HCT116 (cell line): ENCODE measurements around the gene TSC22D4. TPM values are rescaled to one million over a fixed set of nuclear protein-coding genes. Genes with fewer than 3 reads are reported as not detected.

Experiments used
- ATAC-seq: fragments of 200-7000 bp; cut with Tn5 transposase; 2 replicates; pipeline ENCODE4 v1.9.1; 2020; ENCODE audit warnings: mild to moderate bottlenecking, moderate library complexity
- BruUV-seq: library from RNA; stranded (reverse); fragments of 400-500 nt; replicated peaks from 2 replicates; lab custom pipeline; 2021; lab: Mats Ljungman, UMichigan
- CTCF ChIA-PET: fragments of 300-600 bp; sonication (Branson Sonifier 250); formaldehyde crosslinking; loops from one replicate; lab custom pipeline; 2021; ENCODE audit warnings: antibody characterized with exemption; lab: Charles Lee
- POLR2A ChIA-PET: fragments of 300-600, 350-600 bp; sonication (Branson Sonifier 250); formaldehyde crosslinking; loops from one replicate; lab custom pipeline; 2021; ENCODE audit warnings: antibody characterized with exemption; lab: Charles Lee
- RAD21 ChIA-PET, 2 experiments: fragments of 300-600 bp; sonication (Branson Sonifier 250); formaldehyde crosslinking; loops; one replicate each; lab custom pipeline; 2023; ENCODE audit warnings: low total read pairs in 2 of 2; ENCODE audit not compliant: uncharacterized antibody in 2 of 2, unreplicated experiment in 2 of 2, low non-redundant PET in 1 of 2; lab: Charles Lee
- DNase-seq: peaks from one replicate; pipeline ENCODE4 v3.0.0-alpha.2; 2010; ENCODE audit warnings: low read depth, low spot score
- H2AFZ ChIP-seq: fragments of 200-600 bp; shearing (Covaris generic), sonication (generic); 2 replicates; pipeline ENCODE4 v1.6.1; 2017; ENCODE audit warnings: low read depth, mixed run types, mixed read lengths, antibody characterized with exemption, low read length; ENCODE audit not compliant: poor library complexity, severe bottlenecking
- H3K27ac ChIP-seq: 2 replicates; pipeline ENCODE4 v1.5.1; 2012; ENCODE audit warnings: low read depth, low read length
- H3K27me3 ChIP-seq: fragments of 200-600 bp; sonication (generic); 2 replicates; pipeline ENCODE4 v1.6.1; 2016; ENCODE audit warnings: mixed run types, low read length, mixed read lengths; ENCODE audit not compliant: insufficient read depth
- H3K36me3 ChIP-seq, 2 experiments: fragments of 200-500 bp in 1 of 2; fragments of 200-600 bp in 1 of 2; sonication (Bioruptor generic) in 1 of 2; sonication (generic) in 1 of 2; 2 replicates each; pipeline versions ENCODE4 v1.5.1 to v1.6.1; 2014 to 2016; ENCODE audit warnings: low read length in 2 of 2, inconsistent platforms in 1 of 2, mixed read lengths in 1 of 2, mixed run types in 1 of 2; ENCODE audit not compliant: insufficient read depth in 2 of 2, control insufficient read depth in 1 of 2
- H3K4me1 ChIP-seq, 2 experiments: fragments of 200-600 bp in 1 of 2; sonication (generic) in 1 of 2; 2 replicates each; pipeline versions ENCODE4 v1.5.1 to v1.6.1; 2012 to 2017; ENCODE audit warnings: low read length in 2 of 2, inconsistent platforms in 1 of 2, mild to moderate bottlenecking in 1 of 2, mixed read lengths in 1 of 2, mixed run types in 1 of 2, moderate library complexity in 1 of 2; ENCODE audit not compliant: insufficient read depth in 2 of 2, control insufficient read depth in 1 of 2
- H3K4me2 ChIP-seq: fragments of 200-600 bp; sonication (generic); 2 replicates; pipeline ENCODE4 v1.6.1; 2017; ENCODE audit warnings: mixed run types, low read length, mixed read lengths
- H3K4me3 ChIP-seq, 2 experiments: fragments of 200-600 bp in 1 of 2; sonication (generic) in 1 of 2; replicated peaks in 1 of 2; 2 replicates each; pipeline ENCODE4 v1.5.1; 2011 to 2016; ENCODE audit warnings: low read length in 2 of 2, control low read depth in 1 of 2, low read depth in 1 of 2, mild to moderate bottlenecking in 1 of 2, mixed read lengths in 1 of 2, mixed run types in 1 of 2
- H3K79me2 ChIP-seq: fragments of 200-600 bp; sonication (generic); 2 replicates; pipeline ENCODE4 v1.6.1; 2017; ENCODE audit warnings: mild to moderate bottlenecking, mixed run types, low read length, moderate library complexity, mixed read lengths; ENCODE audit not compliant: insufficient read depth
- H3K9ac ChIP-seq: fragments of 200-600 bp; sonication (generic); 2 replicates; pipeline ENCODE4 v1.6.1; 2016; ENCODE audit warnings: low read length, mixed read lengths
- H3K9me2 ChIP-seq: fragments of 200-600 bp; sonication (generic), shearing (Covaris generic); 2 replicates; pipeline ENCODE4 v1.6.1; 2017; ENCODE audit warnings: mixed run types, mild to moderate bottlenecking, moderate library complexity; ENCODE audit not compliant: insufficient read depth
- H3K9me3 ChIP-seq, 2 experiments: fragments of 200-500 bp in 1 of 2; fragments of 200-600 bp in 1 of 2; sonication (Bioruptor generic) in 1 of 2; sonication (generic) in 1 of 2; 2 replicates each; pipeline ENCODE4 v1.6.1; 2014 to 2017; ENCODE audit warnings: low read length in 2 of 2, mixed read lengths in 2 of 2, inconsistent platforms in 1 of 2, low read depth in 1 of 2, mild to moderate bottlenecking in 1 of 2, mixed run types in 1 of 2, moderate library complexity in 1 of 2; ENCODE audit not compliant: control insufficient read depth in 1 of 2, insufficient read depth in 1 of 2
- H4K20me1 ChIP-seq: fragments of 200-600 bp; sonication (generic), shearing (Covaris generic); 2 replicates; pipeline ENCODE4 v1.6.1; 2017; ENCODE audit warnings: mixed run types, mild to moderate bottlenecking, moderate library complexity; ENCODE audit not compliant: insufficient read depth
- ATF3 ChIP-seq: IDR thresholded peaks from 2 replicates; pipeline ENCODE4 v1.6.1; 2012
- CBX3 ChIP-seq: IDR thresholded peaks from 2 replicates; pipeline ENCODE4 v1.6.1; 2012; ENCODE audit warnings: low read depth
- CEBPB ChIP-seq: IDR thresholded peaks from 2 replicates; pipeline ENCODE4 v1.6.1; 2012; ENCODE audit warnings: low read depth
- CTCF ChIP-seq, 3 experiments: fragments of 200-600 bp in 1 of 3; sonication (generic) in 1 of 3; IDR thresholded peaks in 2 of 3; conservative IDR thresholded peaks in 1 of 3; 2 replicates each; pipeline ENCODE4 v1.5.1; 2012 to 2017; ENCODE audit warnings: low read depth in 2 of 3, low read length in 2 of 3, antibody characterized with exemption in 1 of 3, borderline replicate concordance in 1 of 3, control low read depth in 1 of 3, mild to moderate bottlenecking in 1 of 3, mixed read lengths in 1 of 3, mixed run types in 1 of 3, moderate library complexity in 1 of 3; ENCODE audit not compliant: insufficient read depth in 1 of 3
- EGR1 ChIP-seq: IDR thresholded peaks from 2 replicates; pipeline ENCODE4 v1.6.1; 2012; ENCODE audit warnings: low read depth
- ELF1 ChIP-seq: IDR thresholded peaks from 2 replicates; pipeline ENCODE4 v1.6.1; 2012; ENCODE audit warnings: low read depth, borderline replicate concordance
- EZH2 ChIP-seq: fragments of 200-600 bp; sonication (generic); IDR thresholded peaks from 2 replicates; pipeline ENCODE4 v1.6.1; 2017; ENCODE audit warnings: antibody characterized with exemption, mixed run types
- EZH2phosphoT487 ChIP-seq: fragments of 200-600 bp; IDR thresholded peaks from 2 replicates; pipeline ENCODE4 v1.6.1; 2018; ENCODE audit warnings: antibody characterized with exemption, borderline replicate concordance
- JUND ChIP-seq: IDR thresholded peaks from 2 replicates; pipeline ENCODE4 v1.6.1; 2012
- MAX ChIP-seq: IDR thresholded peaks from 2 replicates; pipeline ENCODE4 v1.6.1; 2012
- POLR2A ChIP-seq: IDR thresholded peaks from 2 replicates; pipeline ENCODE4 v1.7.0; 2011; ENCODE audit warnings: borderline replicate concordance; ENCODE audit not compliant: insufficient read depth, insufficient read length; ENCODE audit errors: extremely low read depth
- POLR2AphosphoS5 ChIP-seq: IDR thresholded peaks from 2 replicates; pipeline ENCODE4 v1.6.1; 2011; ENCODE audit warnings: mild to moderate bottlenecking, low read depth, low read length, moderate library complexity
- REST ChIP-seq: IDR thresholded peaks from 2 replicates; pipeline ENCODE4 v1.6.1; 2012; ENCODE audit warnings: low read depth
- SIN3A ChIP-seq: IDR thresholded peaks from 2 replicates; pipeline ENCODE4 v1.6.1; 2012; ENCODE audit warnings: low read depth
- SP1 ChIP-seq: IDR thresholded peaks from 2 replicates; pipeline ENCODE4 v1.6.1; 2012; ENCODE audit warnings: low read depth
- SRF ChIP-seq: IDR thresholded peaks from 2 replicates; pipeline ENCODE4 v1.6.1; 2012; ENCODE audit warnings: low read depth
- TCF7L2 ChIP-seq: IDR thresholded peaks from 2 replicates; pipeline ENCODE4 v1.7.0; 2011; ENCODE audit warnings: borderline replicate concordance, inconsistent platforms; ENCODE audit not compliant: insufficient read depth, insufficient read length; ENCODE audit errors: extremely low read depth
- YY1 ChIP-seq: IDR thresholded peaks from 2 replicates; pipeline ENCODE4 v1.6.1; 2011; ENCODE audit warnings: low read length, low read depth, moderate library complexity, mild to moderate bottlenecking; ENCODE audit not compliant: insufficient replicate concordance; ENCODE audit errors: extremely low read depth
- ZFX ChIP-seq: fragments of 450-650 bp; IDR thresholded peaks from 2 replicates; pipeline ENCODE4 v1.6.1; 2017
- ZNF274 ChIP-seq: fragments of 200-500 bp; sonication (Bioruptor generic); IDR thresholded peaks from 2 replicates; pipeline ENCODE4 v1.6.1; 2014; ENCODE audit warnings: mild to moderate bottlenecking, low read depth, low read length, inconsistent platforms
- intact Hi-C: fragments of 100-400 bp; cut with micrococcal nuclease; formaldehyde crosslinking; loops from 2 replicates; pipeline ENCODE4 v1.10.0; 2022
- total RNA-seq: library from RNA; stranded (reverse); gene quantifications from one replicate; pipeline ENCODE4 v1.2.1, GENCODE V29; 2021; ENCODE audit not compliant: unreplicated experiment

Gene TSC22D4
- total RNA-seq, 1 experiment from 2014 or later: 36.9 TPM

GRCh38 chr7:100432053-100432452, 47.0 kb downstream of the TSC22D4 start (continued):
- no peak for TF ChIP-seq POLR2AphosphoS5
- TF ChIP-seq ZFX: no peak
- TF ChIP-seq JUND: no peak
- no peak for TF ChIP-seq TCF7L2
- TF ChIP-seq CBX3: no peak
- no peak for TF ChIP-seq SP1
- TF ChIP-seq, all 23 proteins: peak for 0

- Histone ChIP-seq H3K4me3 (peak overlapping the region in 1 of 2 experiments; percentile 85; a peak in 2 of 4 replicates), H3K9me3 (no peaks in the 10 kb centered on the region), H2AFZ (no peak overlapping the region), H4K20me1 (no peaks in the 10 kb centered on the region), H3K9ac (peak overlapping the region; percentile 89; the same call in 1 of the 2 replicates), H3K36me3 (peaks cover 5 to 39% of the 10 kb centered on the region in 2 experiments; a peak in 2 of 4 replicates), H3K27ac (peak overlapping the region; percentile 99; the same call in 1 of the 2 replicates), H3K4me2 (peak overlapping the region; percentile 89; the same call in 1 of the 2 replicates), H3K27me3 (no peaks in the 10 kb centered on the region), H3K79me2 (peaks cover 62% of the 10 kb centered on the region), H3K9me2 (no peaks in the 10 kb centered on the region), H3K4me1 (peaks cover 0 to 65% of the 10 kb centered on the region in 2 experiments)
- POLR2A ChIA-PET: no interaction called here
- CTCF ChIA-PET: no interaction called here
- intact Hi-C loops: no loop called here
- BruUV-seq: no TSS peak
- TF ChIP-seq EZH2phosphoT487 (no peak), SRF (no peak), EGR1 (no peak), CTCF (IDR thresholded peaks at IDR 0.05 in 2 of 3, conservative IDR thresholded peaks at IDR 0.05 in 1 of 3; ENCODE audit: borderline replicate concordance in 1 of 3, insufficient read depth in 1 of 3, low read depth in 2 of 3, low read length in 2 of 3) (no peak), ZNF274 (no peak), ELF1 (no peak), ATF3 (no peak), SIN3A (no peak), REST (no peak), CBX3 (no peak), JUND (no peak), YY1 (no peak), EZH2 (no peak), MAX (no peak), POLR2A (no peak), CEBPB (no peak), SP1 (no peak)
- RAD21 ChIA-PET: no interaction called here
- no peak for DNase-seq
- no peak for ATAC-seq
These were observed 47.7 kb downstream of the TSC22D4 start for GRCh38 chr7:100431286-100431735.
